Eye (tissue), 1 donor: ENCODE data around the gene TP53AIP1.

Source experiments
- DNase-seq: peaks from one replicate; pipeline ENCODE4 v3.0.0-alpha.2; 2015

The TP53AIP1 gene

GRCh38 chr11:128904656-128905344 lies 37.9 kb downstream of the TP53AIP1 start:
- DNase-seq: peak; percentile 70

GRCh38 chr11:128904303-128904655 lies 38.4 kb downstream of the TP53AIP1 start:
- no peak for DNase-seq

GRCh38 chr11:128903248-128904061 lies 39.2 kb downstream of the TP53AIP1 start:
- DNase-seq: peak; percentile 60

- no peak for DNase-seq
Measured at GRCh38 chr11:128902515-128903066, 40.1 kb downstream of the TP53AIP1 start.

- DNase-seq: peak; percentile 70
Measured at GRCh38 chr11:128901653-128902514, 40.8 kb downstream of the TP53AIP1 start.

GRCh38 chr11:128900468-128900867 lies 42.2 kb downstream of the TP53AIP1 start:
- no peak for DNase-seq

GRCh38 chr11:128898580-128899344 lies 43.9 kb downstream of the TP53AIP1 start:
- no peak for DNase-seq

GRCh38 chr11:128897826-128898225 lies 44.8 kb downstream of the TP53AIP1 start:
- no peak for DNase-seq

GRCh38 chr11:128896356-128896755 lies 46.3 kb downstream of the TP53AIP1 start:
- DNase-seq: no peak

GRCh38 chr11:128895526-128895925 lies 47.1 kb downstream of the TP53AIP1 start:
- no peak for DNase-seq

GRCh38 chr11:128894685-128895084 lies 48.0 kb downstream of the TP53AIP1 start:
- no peak for DNase-seq

- DNase-seq: no peak
Measured at GRCh38 chr11:128894286-128894681, 48.4 kb downstream of the TP53AIP1 start.

- DNase-seq: no peak
Measured at GRCh38 chr11:128893578-128894285, 48.9 kb downstream of the TP53AIP1 start.

- no peak for DNase-seq
Measured at GRCh38 chr11:128892866-128893565, 49.7 kb downstream of the TP53AIP1 start.

- DNase-seq: no peak
Measured at GRCh38 chr11:128891913-128892398, 50.7 kb downstream of the TP53AIP1 start.

- peak; percentile 87 for DNase-seq
Measured at GRCh38 chr11:128890543-128891368, 51.9 kb downstream of the TP53AIP1 start, which contains the start of gene KCNJ5. Gene KCNJ5, plus strand, starts transcription at chr11:128891356. Its CDS starts 19,918 bp downstream, at chr11:128911274.

- DNase-seq: no peak
Measured at GRCh38 chr11:128890216-128890542, 52.5 kb downstream of the TP53AIP1 start.

- DNase-seq: peak; percentile 46
Measured at GRCh38 chr11:128889657-128890213, 52.9 kb downstream of the TP53AIP1 start.
